ENCODE results near the gene FDPS.
"Not testable (repeated sequence)": the region's sequence is repeated elsewhere in the genome, so short reads cannot be mapped to it uniquely, and the experiment has no call there.

The FDPS gene

DNA sequence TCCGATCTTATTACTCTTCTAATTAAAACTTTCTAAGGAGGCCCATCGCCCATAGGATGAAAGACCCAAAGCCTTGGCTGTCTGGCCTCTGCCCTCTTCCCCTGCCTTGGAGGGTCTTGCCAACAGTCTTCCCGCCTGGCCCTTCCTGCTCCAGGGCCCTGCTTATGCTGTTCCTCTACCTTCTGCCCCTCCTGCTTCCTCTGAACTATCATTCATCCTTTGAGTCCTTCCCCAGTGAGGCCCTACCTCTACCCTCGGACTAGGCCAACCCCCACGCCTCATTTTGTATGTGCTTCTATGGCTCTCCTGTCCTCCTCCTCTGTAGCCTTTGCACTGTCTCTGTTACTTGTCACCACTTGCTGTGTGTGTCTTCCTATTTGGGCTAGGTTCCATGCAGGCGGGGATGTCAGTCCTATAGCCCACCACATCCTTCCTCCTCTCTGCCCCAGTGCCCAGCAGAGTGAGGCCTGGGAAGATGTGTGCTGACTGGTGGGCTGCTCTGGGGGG, 17.4 kb downstream of the FDPS start:
- in situ Hi-C loops (cut with MboI; ENCODE audit: low pct_unique_long_range_greater_than_20kb, low sequenced_read_pairs, unreplicated experiment): no loop called here
- TF ChIP-seq, protein P1, sequence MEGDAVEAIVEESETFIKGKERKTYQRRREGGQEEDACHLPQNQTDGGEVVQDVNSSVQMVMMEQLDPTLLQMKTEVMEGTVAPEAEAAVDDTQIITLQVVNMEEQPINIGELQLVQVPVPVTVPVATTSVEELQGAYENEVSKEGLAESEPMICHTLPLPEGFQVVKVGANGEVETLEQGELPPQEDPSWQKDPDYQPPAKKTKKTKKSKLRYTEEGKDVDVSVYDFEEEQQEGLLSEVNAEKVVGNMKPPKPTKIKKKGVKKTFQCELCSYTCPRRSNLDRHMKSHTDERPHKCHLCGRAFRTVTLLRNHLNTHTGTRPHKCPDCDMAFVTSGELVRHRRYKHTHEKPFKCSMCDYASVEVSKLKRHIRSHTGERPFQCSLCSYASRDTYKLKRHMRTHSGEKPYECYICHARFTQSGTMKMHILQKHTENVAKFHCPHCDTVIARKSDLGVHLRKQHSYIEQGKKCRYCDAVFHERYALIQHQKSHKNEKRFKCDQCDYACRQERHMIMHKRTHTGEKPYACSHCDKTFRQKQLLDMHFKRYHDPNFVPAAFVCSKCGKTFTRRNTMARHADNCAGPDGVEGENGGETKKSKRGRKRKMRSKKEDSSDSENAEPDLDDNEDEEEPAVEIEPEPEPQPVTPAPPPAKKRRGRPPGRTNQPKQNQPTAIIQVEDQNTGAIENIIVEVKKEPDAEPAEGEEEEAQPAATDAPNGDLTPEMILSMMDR (IDR thresholded peaks at IDR 0.05; ENCODE audit: extremely low read depth, insufficient read depth, missing control alignments): no peak
- no peak for DNase-seq (ENCODE audit: low spot score)

DNA sequence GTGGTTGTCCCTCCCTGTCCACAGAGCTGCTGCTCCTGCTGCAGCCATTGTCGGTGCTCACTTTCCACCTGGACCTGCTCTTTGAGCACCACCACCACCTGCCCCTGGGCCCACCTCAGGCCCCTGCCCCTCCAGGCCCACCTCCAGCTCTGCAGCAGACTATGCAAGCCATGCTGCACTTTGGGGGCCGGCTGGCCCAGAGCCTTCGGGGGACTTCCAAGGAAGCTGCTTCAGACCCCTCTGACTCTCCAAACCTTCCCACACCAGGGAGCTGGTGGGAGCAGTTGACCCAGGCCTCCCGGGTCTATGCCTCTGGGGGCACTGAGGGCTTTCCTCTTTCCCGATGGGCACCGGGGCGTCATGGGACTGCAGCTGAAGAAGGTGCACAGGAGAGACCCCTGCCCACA, 18.0 kb downstream of the FDPS start:
- TF ChIP-seq, protein P1 (IDR thresholded peaks at IDR 0.05; ENCODE audit: extremely low read depth, insufficient read depth, missing control alignments): no peak
- in situ Hi-C loops (cut with MboI; ENCODE audit: low pct_unique_long_range_greater_than_20kb, low sequenced_read_pairs, unreplicated experiment): no loop called here
- DNase-seq (ENCODE audit: low spot score): no peak

DNA sequence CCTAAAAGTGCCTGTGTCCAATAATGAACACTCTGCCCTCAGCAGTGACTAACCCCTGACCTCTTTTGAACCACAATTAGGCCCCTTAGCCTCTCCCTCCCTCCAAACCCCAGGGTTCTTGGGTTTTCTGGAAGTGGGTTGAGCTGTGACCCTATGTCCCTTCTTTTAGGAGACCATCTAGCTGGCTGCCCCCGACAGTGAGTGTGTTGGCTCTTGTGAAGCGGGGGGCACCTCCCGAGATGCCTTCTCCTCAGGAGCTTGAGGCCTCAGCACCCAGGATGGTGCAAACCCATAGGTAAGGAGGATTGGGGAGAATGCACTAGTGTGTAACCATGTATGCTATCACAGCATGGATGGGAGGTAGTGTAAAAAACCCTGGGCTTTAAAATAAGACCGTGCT, 19.3 kb downstream of the FDPS start:
- DNase-seq (ENCODE audit: low spot score): no peak
- TF ChIP-seq, protein P1 (IDR thresholded peaks at IDR 0.05; ENCODE audit: extremely low read depth, insufficient read depth, missing control alignments): no peak
- in situ Hi-C loops (cut with MboI; ENCODE audit: low pct_unique_long_range_greater_than_20kb, low sequenced_read_pairs, unreplicated experiment): no loop called here

DNA sequence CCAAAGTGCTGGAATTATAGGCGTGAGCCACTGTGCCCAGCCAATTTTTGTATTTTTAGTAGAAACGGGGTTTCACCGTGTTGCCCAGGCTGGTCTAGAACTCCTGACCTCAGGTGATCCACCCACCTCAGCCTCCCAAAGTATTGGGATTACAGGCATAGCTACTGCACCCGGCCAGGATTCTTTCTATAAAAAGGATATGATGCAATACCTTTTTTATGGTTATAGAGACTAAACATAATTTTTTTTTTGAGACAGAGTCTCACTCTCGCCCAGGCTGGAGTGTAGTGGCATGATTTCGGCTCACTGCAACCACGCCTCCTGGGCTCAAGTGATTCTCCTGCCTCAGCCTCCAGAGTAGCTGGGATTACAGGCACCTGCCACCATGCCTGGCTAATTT, 20.2 kb downstream of the FDPS start:
- DNase-seq (ENCODE audit: low spot score); in situ Hi-C loops (cut with MboI; ENCODE audit: low pct_unique_long_range_greater_than_20kb, low sequenced_read_pairs, unreplicated experiment): not testable (repeated sequence)

DNA sequence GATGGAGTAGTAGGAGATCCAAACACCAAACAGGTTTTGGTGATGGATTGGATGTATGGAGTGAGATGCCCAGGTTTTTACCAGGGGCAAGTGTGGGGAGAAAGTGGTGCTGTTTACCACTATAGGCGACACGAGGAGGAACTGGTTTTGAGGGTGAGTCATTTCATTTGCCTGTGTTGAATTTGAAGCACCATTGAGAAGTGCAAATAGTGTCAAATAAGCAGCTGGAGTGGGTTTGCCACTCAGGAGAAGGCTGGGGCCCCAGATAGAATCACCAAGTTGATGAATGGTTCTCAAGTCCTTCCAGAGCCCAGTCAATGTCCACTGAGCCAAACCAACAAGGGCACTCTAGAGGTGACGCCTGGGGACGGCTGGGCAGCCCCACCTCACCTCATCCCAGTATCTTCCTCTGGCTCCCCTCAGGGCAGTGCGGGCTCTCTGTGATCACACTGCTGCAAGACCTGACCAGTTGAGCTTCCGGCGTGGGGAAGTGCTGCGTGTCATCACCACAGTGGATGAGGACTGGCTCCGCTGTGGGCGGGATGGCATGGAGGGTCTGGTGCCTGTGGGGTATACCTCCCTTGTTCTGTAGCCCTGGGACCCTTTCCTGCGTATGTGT, 21.4 kb downstream of the FDPS start:
- in situ Hi-C loops (cut with MboI; ENCODE audit: low pct_unique_long_range_greater_than_20kb, low sequenced_read_pairs, unreplicated experiment): loop anchor here (10.0 kb wide), 1 partner anchor 175 kb away; no protein-coding TSS in a partner anchor
- DNase-seq (ENCODE audit: low spot score): no peak
- TF ChIP-seq, protein P1 (IDR thresholded peaks at IDR 0.05; ENCODE audit: extremely low read depth, insufficient read depth, missing control alignments): no peak

DNA sequence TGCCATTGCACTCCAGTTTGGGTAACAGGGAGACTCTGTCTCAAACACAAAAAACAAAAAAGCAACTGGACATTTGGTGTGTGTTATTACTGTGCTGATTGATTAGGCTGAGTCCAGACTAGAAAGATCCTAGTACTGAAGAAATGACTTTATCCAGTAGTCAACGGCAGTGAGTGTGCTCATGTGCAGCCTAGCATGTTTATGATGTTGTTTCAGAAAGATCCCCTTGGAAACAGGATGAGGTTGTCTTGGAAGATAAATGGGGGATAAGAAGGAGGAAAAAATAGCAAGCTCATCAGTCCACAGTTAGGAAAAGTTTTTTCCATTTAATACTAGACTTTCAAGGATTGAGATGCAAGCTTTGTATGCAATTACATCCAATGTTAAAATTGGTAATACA, 26.3 kb downstream of the FDPS start:
- no peak for DNase-seq (ENCODE audit: low spot score)
- TF ChIP-seq, protein P1 (IDR thresholded peaks at IDR 0.05; ENCODE audit: extremely low read depth, insufficient read depth, missing control alignments): no peak
- in situ Hi-C loops (cut with MboI; ENCODE audit: low pct_unique_long_range_greater_than_20kb, low sequenced_read_pairs, unreplicated experiment): loop anchor here (10.0 kb wide), 1 partner anchor 170 kb away; no protein-coding TSS in a partner anchor

DNA sequence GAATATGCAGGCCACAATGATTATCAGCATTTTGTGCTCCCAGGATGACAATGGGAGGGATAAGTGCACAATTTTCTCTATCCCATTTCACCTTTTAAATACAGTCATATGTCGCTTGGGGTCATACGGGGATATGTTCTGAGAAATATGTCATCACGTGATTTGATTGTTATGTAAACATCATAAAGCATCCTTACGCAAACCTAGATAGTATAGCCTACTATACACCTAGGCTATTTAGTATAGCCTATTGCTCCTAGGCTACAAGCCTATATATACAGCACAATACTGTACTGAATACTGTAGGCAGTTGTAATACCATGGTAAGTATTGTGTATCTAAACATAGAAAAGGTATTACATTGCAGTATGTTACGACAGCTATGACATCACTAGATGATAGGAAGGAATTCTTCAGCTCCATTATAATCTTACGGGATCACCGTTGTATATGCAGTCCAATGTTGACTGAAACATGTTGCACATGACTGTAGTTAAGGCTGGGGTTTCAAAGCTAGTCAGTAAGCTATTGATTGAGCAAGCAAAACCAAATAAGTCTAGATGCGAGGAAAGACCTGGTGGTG, 30.9 kb downstream of the FDPS start:
- in situ Hi-C loops (cut with MboI; ENCODE audit: low pct_unique_long_range_greater_than_20kb, low sequenced_read_pairs, unreplicated experiment): loop anchor here (10.0 kb wide), 1 partner anchor 165 kb away; no protein-coding TSS in a partner anchor
- no peak for DNase-seq (ENCODE audit: low spot score)
- TF ChIP-seq, protein P1 (IDR thresholded peaks at IDR 0.05; ENCODE audit: extremely low read depth, insufficient read depth, missing control alignments): no peak

All from GM13977 (cell line).